SJSA1 (cell line): Measurements from ENCODE around the gene PLD4. TPM values are rescaled to one million over a fixed set of nuclear protein-coding genes. Genes with fewer than 3 reads are reported as not detected.
A peak's percentile ranks its signal among the peaks of the same experiment; 100 is the strongest.

Experiments used
- DNase-seq, 2 experiments: peaks; one replicate each; pipeline ENCODE4 v3.0.0-alpha.2; 2015 to 2020; ENCODE audit warnings: low spot score in 2 of 2, low read depth in 1 of 2
- H3K27ac ChIP-seq: fragments of 250-450 bp; sonication (Bioruptor Pico); 2 replicates; pipeline ENCODE4 v1.5.1; 2020; ENCODE audit warnings: mild to moderate bottlenecking, moderate library complexity
- H3K27me3 ChIP-seq: fragments of 250-450 bp; sonication (Bioruptor Pico); replicated peaks from 2 replicates; pipeline ENCODE4 v1.5.1; 2020; ENCODE audit warnings: mild to moderate bottlenecking, moderate library complexity
- H3K36me3 ChIP-seq: fragments of 250-450 bp; sonication (Bioruptor Pico); 2 replicates; pipeline ENCODE4 v1.5.1; 2020; ENCODE audit warnings: mild to moderate bottlenecking
- H3K4me1 ChIP-seq: fragments of 250-450 bp; sonication (Bioruptor Pico); replicated peaks from 2 replicates; pipeline ENCODE4 v1.6.1; 2021; ENCODE audit warnings: mild to moderate bottlenecking
- H3K4me3 ChIP-seq: fragments of 250-450 bp; sonication (Bioruptor Pico); 2 replicates; pipeline ENCODE4 v1.5.1; 2020; ENCODE audit warnings: mild to moderate bottlenecking
- H3K9me3 ChIP-seq: fragments of 250-450 bp; sonication (Bioruptor Pico); replicated peaks from 2 replicates; pipeline ENCODE4 v1.5.1; 2020; ENCODE audit warnings: mild to moderate bottlenecking
- total RNA-seq: library from RNA; depleted of rRNA; stranded (reverse); fragments of >200 nt; shearing (Covaris generic); gene quantifications from 2 replicates; pipeline ENCODE4 v1.2.3, GENCODE V29; 2014

PLD4 gene
- total RNA-seq, 1 experiment from 2014 or later, result not detected

DNA sequence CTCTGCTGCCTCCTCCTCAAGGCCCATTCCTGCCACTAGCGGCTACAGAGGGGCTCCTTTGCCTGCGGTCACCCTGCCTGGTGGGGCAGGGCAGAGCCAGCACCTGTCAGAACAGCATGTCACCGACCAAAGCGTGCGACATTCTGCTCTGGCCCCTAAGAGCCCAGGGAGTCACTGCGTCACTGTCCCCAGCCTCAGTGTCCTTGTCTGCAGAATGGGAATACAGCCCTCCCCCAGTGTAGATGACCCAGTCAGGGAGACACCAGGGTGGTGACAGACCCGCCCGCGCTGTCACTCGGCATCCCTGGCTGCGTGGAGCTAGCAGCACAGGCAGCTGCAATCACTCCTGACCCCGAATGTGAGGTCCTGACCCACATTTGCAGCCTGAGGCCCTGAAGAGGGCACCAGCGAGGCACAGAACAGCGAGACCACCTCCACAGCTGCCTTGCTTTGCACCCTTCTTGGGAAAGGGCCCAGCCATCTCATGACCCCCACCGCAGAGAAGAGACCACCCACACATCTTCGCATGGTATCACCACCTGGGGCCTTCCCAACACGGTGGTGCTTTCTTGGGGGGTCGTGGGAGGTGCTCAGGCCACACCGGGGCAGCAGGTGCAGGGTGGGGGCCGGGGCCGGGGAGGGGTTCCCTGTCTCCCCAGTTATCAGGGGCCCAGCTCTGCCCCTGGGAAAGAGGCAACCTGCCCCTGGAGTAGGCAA, 51.0 kb downstream of the PLD4 start:
- H3K4me3 ChIP-seq, result no peak overlapping the region
- no peaks in the 10 kb centered on the region for H3K9me3 ChIP-seq
- peaks cover 69% of the 10 kb centered on the region for H3K4me1 ChIP-seq
- no peak for DNase-seq
- H3K27me3 ChIP-seq, result no peaks in the 10 kb centered on the region
- H3K36me3 ChIP-seq, result no peaks in the 10 kb centered on the region
- no peak overlapping the region for H3K27ac ChIP-seq

GRCh38 chr14:104976198-104977007, 51.7 kb downstream of the PLD4 start:
- H3K4me1 ChIP-seq, result peaks cover 61% of the 10 kb centered on the region

GRCh38 chr14:104977008-104977680, 52.5 kb downstream of the PLD4 start:
- Histone ChIP-seq H3K27me3 (no peaks in the 10 kb centered on the region), H3K4me1 (peaks cover 54% of the 10 kb centered on the region), H3K36me3 (no peaks in the 10 kb centered on the region), H3K4me3 (no peak overlapping the region), H3K27ac (no peak overlapping the region), H3K9me3 (no peaks in the 10 kb centered on the region)
- DNase-seq, result no peak

More at GRCh38 chr14:104976198-104977007, 51.7 kb downstream of the PLD4 start:
- H3K27me3 ChIP-seq, result no peaks in the 10 kb centered on the region
- no peak overlapping the region for H3K4me3 ChIP-seq
- H3K36me3 ChIP-seq, result no peaks in the 10 kb centered on the region
- H3K27ac ChIP-seq, result no peak overlapping the region
- peak; percentile 59 to 84 for DNase-seq
- H3K9me3 ChIP-seq, result no peaks in the 10 kb centered on the region

GRCh38 chr14:104977681-104978653, 53.3 kb downstream of the PLD4 start, which contains the start of gene AHNAK2:
Gene AHNAK2, minus strand, starts transcription at chr14:104978374. Its CDS starts 137 bp downstream, at chr14:104978237.
- peak within 1 kb of the TSS; percentile 35 for H3K4me3 ChIP-seq
- H3K27me3 ChIP-seq, result no peaks in the 10 kb centered on the region
- no peak within 1 kb of the TSS for H3K27ac ChIP-seq
- no peaks in the 10 kb centered on the region for H3K36me3 ChIP-seq
- peak in 1 of 2 experiments; percentile 69 for DNase-seq
- H3K9me3 ChIP-seq, result no peaks in the 10 kb centered on the region
- peaks cover 45% of the 10 kb centered on the region for H3K4me1 ChIP-seq

DNA sequence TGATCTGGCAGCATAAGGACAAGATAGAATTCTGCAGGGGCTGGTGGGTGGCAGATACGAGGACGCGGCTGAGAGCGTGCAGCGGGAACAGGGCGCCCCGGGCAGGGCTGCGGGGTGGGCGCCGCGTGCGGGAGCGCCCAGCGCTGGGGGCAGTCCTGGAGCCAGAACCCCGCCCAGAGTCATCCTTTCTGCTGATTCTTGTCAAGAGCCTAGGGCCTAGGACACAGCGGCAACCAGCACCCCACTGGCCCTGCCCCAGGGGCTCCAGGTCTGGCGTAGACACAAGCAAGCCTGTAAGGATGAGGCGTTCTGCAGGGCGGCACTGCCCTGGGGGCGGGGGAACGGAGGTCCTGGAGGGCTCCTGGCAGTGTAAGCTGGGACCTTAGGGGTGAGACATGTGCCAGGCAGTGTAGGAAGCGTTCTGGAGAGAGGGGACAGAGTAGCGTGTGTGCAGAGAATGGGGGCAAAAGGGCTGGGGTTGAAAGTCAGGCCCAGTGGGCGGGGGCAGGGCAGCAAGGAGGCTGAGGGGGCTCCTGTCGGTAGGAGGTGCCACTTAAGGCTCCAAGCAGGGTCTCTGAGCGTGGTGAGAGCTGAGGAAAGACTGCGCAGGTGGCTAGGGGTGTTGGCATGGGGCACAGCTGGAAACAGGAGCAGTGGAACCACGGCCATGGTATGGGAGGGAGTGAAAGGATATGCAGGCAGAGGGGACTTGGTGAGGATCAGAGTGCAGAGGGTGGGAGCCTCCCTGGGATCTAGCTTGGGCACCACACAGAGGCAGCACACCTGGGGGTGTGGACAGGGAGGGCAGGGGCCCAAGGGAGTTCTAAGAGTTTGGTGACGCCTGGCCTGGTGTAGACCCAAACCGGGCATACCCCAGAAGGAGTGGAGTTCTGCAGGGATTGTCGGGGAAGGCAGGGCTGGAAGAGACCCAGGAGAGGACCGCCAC, 54.3 kb downstream of the PLD4 start:
- Histone ChIP-seq H3K27me3 (no peaks in the 10 kb centered on the region), H3K27ac (no peak overlapping the region), H3K36me3 (no peaks in the 10 kb centered on the region), H3K4me1 (peaks cover 35% of the 10 kb centered on the region), H3K4me3 (no peak overlapping the region), H3K9me3 (no peaks in the 10 kb centered on the region)
- DNase-seq, result no peak

GRCh38 chr14:104979758-104980610, 55.3 kb downstream of the PLD4 start:
- Histone ChIP-seq H3K4me1 (peaks cover 25% of the 10 kb centered on the region), H3K9me3 (no peaks in the 10 kb centered on the region), H3K27me3 (no peaks in the 10 kb centered on the region), H3K4me3 (no peak overlapping the region), H3K36me3 (no peaks in the 10 kb centered on the region), H3K27ac (no peak overlapping the region)
- DNase-seq, result peak in 1 of 2 experiments; percentile 36

GRCh38 chr14:104980611-104981531, 56.2 kb downstream of the PLD4 start:
- DNase-seq, result peak in 1 of 2 experiments; percentile 35
- H3K27me3 ChIP-seq, result no peaks in the 10 kb centered on the region
- peaks cover 17% of the 10 kb centered on the region for H3K4me1 ChIP-seq
- H3K9me3 ChIP-seq, result no peaks in the 10 kb centered on the region
- H3K27ac ChIP-seq, result no peak overlapping the region
- no peak overlapping the region for H3K4me3 ChIP-seq
- no peaks in the 10 kb centered on the region for H3K36me3 ChIP-seq

- H3K27me3 ChIP-seq, result no peaks in the 10 kb centered on the region
- H3K4me1 ChIP-seq, result peaks cover 20% of the 10 kb centered on the region
- no peak overlapping the region for H3K27ac ChIP-seq
- no peaks in the 10 kb centered on the region for H3K36me3 ChIP-seq
- H3K9me3 ChIP-seq, result no peaks in the 10 kb centered on the region
- H3K4me3 ChIP-seq, result no peak overlapping the region
- peak in 1 of 2 experiments; percentile 38 for DNase-seq
These were observed 57.2 kb downstream of the PLD4 start for GRCh38 chr14:104981699-104982541.

GRCh38 chr14:104982548-104983230, 58.0 kb downstream of the PLD4 start:
- H3K36me3 ChIP-seq, result no peaks in the 10 kb centered on the region
- H3K27ac ChIP-seq, result no peak overlapping the region
- peak in 1 of 2 experiments; percentile 35 for DNase-seq
- H3K4me1 ChIP-seq, result peaks cover 12% of the 10 kb centered on the region
- H3K9me3 ChIP-seq, result no peaks in the 10 kb centered on the region
- no peaks in the 10 kb centered on the region for H3K27me3 ChIP-seq
- H3K4me3 ChIP-seq, result no peak overlapping the region
